Parathyroid adenoma (tissue), 2 donors: ENCODE results near the gene KAT2B.
A peak's percentile ranks its signal among the peaks of the same experiment; 100 is the strongest.

Source experiments
- H2AFZ ChIP-seq: fragments of 300-600 bp; sonication (generic); one replicate; pipeline ENCODE4 v1.7.0; 2017; ENCODE audit warnings: antibody characterized with exemption, mild to moderate bottlenecking
- H3K27ac ChIP-seq: fragments of 300-600 bp; sonication (generic); one replicate; pipeline ENCODE4 v1.7.0; 2017
- H3K27me3 ChIP-seq: fragments of 300-600 bp; sonication (generic); one replicate; pipeline ENCODE4 v1.7.0; 2017; ENCODE audit warnings: low read length; ENCODE audit not compliant: control insufficient read depth, insufficient read depth
- H3K36me3 ChIP-seq: fragments of 300-600 bp; sonication (generic); one replicate; pipeline ENCODE4 v1.7.0; 2017; ENCODE audit warnings: low read length; ENCODE audit not compliant: control insufficient read depth, insufficient read depth
- H3K4me1 ChIP-seq: fragments of 300-600 bp; sonication (generic); one replicate; pipeline ENCODE4 v1.7.0; 2017; ENCODE audit warnings: control low read depth
- H3K4me2 ChIP-seq: fragments of 300-600 bp; sonication (generic); one replicate; pipeline ENCODE4 v1.7.0; 2017; ENCODE audit warnings: low read length
- H3K4me3 ChIP-seq: fragments of 300-600 bp; sonication (generic); one replicate; pipeline ENCODE4 v1.7.0; 2017; ENCODE audit warnings: low read depth, low read length
- H3K79me2 ChIP-seq: fragments of 300-600 bp; sonication (generic); one replicate; pipeline ENCODE4 v1.7.0; 2017; ENCODE audit warnings: control low read depth
- H3K9ac ChIP-seq: fragments of 300-600 bp; sonication (generic); one replicate; pipeline ENCODE4 v1.7.0; 2017; ENCODE audit warnings: mild to moderate bottlenecking
- H3K9me3 ChIP-seq: fragments of 300-600 bp; sonication (generic); one replicate; pipeline ENCODE4 v1.7.0; 2017; ENCODE audit warnings: low read length; ENCODE audit not compliant: control insufficient read depth
- CTCF ChIP-seq: fragments of 300-600 bp; sonication (generic); IDR thresholded peaks from one replicate; pipeline ENCODE4 v1.7.0; 2017; ENCODE audit warnings: antibody characterized with exemption, mild to moderate bottlenecking
- donor health status: primary hyperparathyroidism.

KAT2B gene

GRCh38 chr3:20071175-20071574 is 30.9 kb downstream of the KAT2B start:
- Histone ChIP-seq H3K9me3 (no peaks in the 10 kb centered on the region), H3K4me3 (no peak overlapping the region), H3K27ac (no peak overlapping the region), H3K4me1 (peaks cover 17% of the 10 kb centered on the region), H3K4me2 (no peak overlapping the region), H2AFZ (no peak overlapping the region), H3K79me2 (peaks cover 29% of the 10 kb centered on the region), H3K27me3 (no peaks in the 10 kb centered on the region), H3K36me3 (no peaks in the 10 kb centered on the region), H3K9ac (no peak overlapping the region)
- no peak for TF ChIP-seq CTCF

GRCh38 chr3:20072422-20072821 is 32.2 kb downstream of the KAT2B start:
- no peaks in the 10 kb centered on the region for H3K9me3 ChIP-seq
- peaks cover 13% of the 10 kb centered on the region for H3K4me1 ChIP-seq
- H3K27ac ChIP-seq = peak overlapping the region; percentile 72
- H3K27me3 ChIP-seq = no peaks in the 10 kb centered on the region
- H3K36me3 ChIP-seq = no peaks in the 10 kb centered on the region
- no peak overlapping the region for H3K4me2 ChIP-seq
- H3K79me2 ChIP-seq = peaks cover 27% of the 10 kb centered on the region
- TF ChIP-seq CTCF = no peak
- no peak overlapping the region for H3K4me3 ChIP-seq
- H3K9ac ChIP-seq = no peak overlapping the region
- H2AFZ ChIP-seq = peak overlapping the region; percentile 25

GRCh38 chr3:20073068-20073467 is 32.8 kb downstream of the KAT2B start:
- Histone ChIP-seq H3K36me3 (no peaks in the 10 kb centered on the region), H3K79me2 (peaks cover 23% of the 10 kb centered on the region), H3K4me1 (peaks cover 13% of the 10 kb centered on the region), H3K9ac (no peak overlapping the region), H3K27me3 (no peaks in the 10 kb centered on the region), H3K9me3 (no peaks in the 10 kb centered on the region), H3K4me2 (no peak overlapping the region), H3K4me3 (no peak overlapping the region), H3K27ac (peak overlapping the region; percentile 72), H2AFZ (peak overlapping the region; percentile 13)
- TF ChIP-seq CTCF = no peak

GRCh38 chr3:20073683-20074082 is 33.4 kb downstream of the KAT2B start:
- no peak overlapping the region for H3K4me3 ChIP-seq
- no peak overlapping the region for H3K9ac ChIP-seq
- no peaks in the 10 kb centered on the region for H3K36me3 ChIP-seq
- no peak overlapping the region for H2AFZ ChIP-seq
- H3K27ac ChIP-seq = no peak overlapping the region
- no peak overlapping the region for H3K4me2 ChIP-seq
- TF ChIP-seq CTCF = no peak
- peaks cover 17% of the 10 kb centered on the region for H3K79me2 ChIP-seq
- peaks cover 13% of the 10 kb centered on the region for H3K4me1 ChIP-seq
- H3K27me3 ChIP-seq = no peaks in the 10 kb centered on the region
- no peaks in the 10 kb centered on the region for H3K9me3 ChIP-seq

- peaks cover 13% of the 10 kb centered on the region for H3K4me1 ChIP-seq
- no peak overlapping the region for H2AFZ ChIP-seq
- no peak overlapping the region for H3K4me3 ChIP-seq
- no peak for TF ChIP-seq CTCF
- H3K4me2 ChIP-seq = no peak overlapping the region
- no peaks in the 10 kb centered on the region for H3K27me3 ChIP-seq
- no peak overlapping the region for H3K27ac ChIP-seq
- no peak overlapping the region for H3K9ac ChIP-seq
- H3K9me3 ChIP-seq = no peaks in the 10 kb centered on the region
- H3K36me3 ChIP-seq = no peaks in the 10 kb centered on the region
- peaks cover 12% of the 10 kb centered on the region for H3K79me2 ChIP-seq
Measured at GRCh38 chr3:20074226-20075063, 34.2 kb downstream of the KAT2B start.
